ENCODE data around the gene MATR3.

The MATR3 gene

GRCh38 chr5:139374909-139375308 lies 81.4 kb downstream of the MATR3 start:
- TF ChIP-seq GATA3 (IDR thresholded peaks at IDR 0.05; ENCODE audit: low read depth, low read length), result no peak
- TF ChIP-seq GATA2 (IDR thresholded peaks at IDR 0.05; ENCODE audit: low read depth, low read length), result no peak

GRCh38 chr5:139376364-139376763 lies 82.8 kb downstream of the MATR3 start:
- TF ChIP-seq GATA2 (IDR thresholded peaks at IDR 0.05; ENCODE audit: low read depth, low read length), result no peak
- TF ChIP-seq GATA3 (IDR thresholded peaks at IDR 0.05; ENCODE audit: low read depth, low read length), result no peak

DNA sequence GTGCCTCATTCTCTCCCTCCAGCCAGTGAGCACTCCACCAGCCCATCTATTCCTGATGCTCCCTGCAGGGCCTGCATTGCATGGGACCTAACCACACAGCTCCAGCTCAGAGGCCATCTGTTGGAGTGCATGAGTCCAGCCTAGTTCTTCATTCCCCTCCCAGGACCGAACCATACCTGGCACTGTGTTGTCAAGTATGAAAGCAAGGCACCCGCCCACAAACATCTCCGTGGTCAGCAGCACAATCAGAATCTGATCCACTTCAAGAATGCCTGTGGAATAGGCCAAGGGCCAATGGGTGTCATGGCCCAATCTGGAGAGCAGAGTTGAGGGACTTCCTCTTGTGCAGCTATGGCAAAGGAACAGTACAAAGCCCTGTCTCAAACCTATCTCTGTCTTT lies 83.7 kb downstream of the MATR3 start:
- TF ChIP-seq GATA3 (IDR thresholded peaks at IDR 0.05; ENCODE audit: low read depth, low read length) (no peak), GATA2 (IDR thresholded peaks at IDR 0.05; ENCODE audit: low read depth, low read length) (no peak)

DNA sequence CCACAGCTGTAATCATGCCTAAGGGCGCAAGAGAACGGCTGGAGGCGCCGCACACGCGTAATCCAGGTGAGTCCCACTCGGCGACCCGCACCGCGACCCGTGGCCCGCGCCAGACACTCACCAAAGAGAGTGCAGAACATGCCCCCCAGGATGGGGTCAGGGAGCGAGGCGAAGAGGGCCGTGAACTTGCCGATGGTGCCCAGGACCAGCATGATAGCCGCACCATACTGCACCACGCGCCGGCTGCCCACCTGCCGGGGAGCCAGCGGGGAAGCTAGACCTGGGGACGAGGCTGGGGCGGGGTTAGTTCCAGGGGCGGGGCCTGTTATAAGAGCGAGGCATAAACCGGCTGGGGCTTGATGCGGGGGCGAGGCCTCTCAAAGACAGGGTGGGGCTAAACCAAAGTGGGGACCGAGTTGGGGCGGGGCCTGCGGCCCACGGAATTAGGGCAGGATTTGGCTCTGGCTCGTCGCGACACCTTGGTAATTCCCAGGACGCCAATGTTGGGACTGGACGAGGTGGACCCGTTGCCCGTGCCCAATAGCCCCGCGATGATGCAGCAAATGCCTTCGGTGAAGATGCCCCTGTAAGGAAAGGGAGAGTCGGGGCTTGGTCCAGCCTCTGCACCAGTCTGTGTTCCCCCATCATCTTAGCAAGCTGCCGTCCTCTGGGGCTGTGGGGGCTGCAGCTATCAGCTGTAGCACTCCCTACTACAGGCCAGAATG lies 84.7 kb downstream of the MATR3 start:
- TF ChIP-seq GATA3 (IDR thresholded peaks at IDR 0.05; ENCODE audit: low read depth, low read length) (no peak), GATA2 (IDR thresholded peaks at IDR 0.05; ENCODE audit: low read depth, low read length) (no peak)

- no peak for TF ChIP-seq GATA2 (IDR thresholded peaks at IDR 0.05; ENCODE audit: low read depth, low read length)
- TF ChIP-seq GATA3 (IDR thresholded peaks at IDR 0.05; ENCODE audit: low read depth, low read length), result no peak
Measured at GRCh38 chr5:139378941-139379361, 85.4 kb downstream of the MATR3 start.

DNA sequence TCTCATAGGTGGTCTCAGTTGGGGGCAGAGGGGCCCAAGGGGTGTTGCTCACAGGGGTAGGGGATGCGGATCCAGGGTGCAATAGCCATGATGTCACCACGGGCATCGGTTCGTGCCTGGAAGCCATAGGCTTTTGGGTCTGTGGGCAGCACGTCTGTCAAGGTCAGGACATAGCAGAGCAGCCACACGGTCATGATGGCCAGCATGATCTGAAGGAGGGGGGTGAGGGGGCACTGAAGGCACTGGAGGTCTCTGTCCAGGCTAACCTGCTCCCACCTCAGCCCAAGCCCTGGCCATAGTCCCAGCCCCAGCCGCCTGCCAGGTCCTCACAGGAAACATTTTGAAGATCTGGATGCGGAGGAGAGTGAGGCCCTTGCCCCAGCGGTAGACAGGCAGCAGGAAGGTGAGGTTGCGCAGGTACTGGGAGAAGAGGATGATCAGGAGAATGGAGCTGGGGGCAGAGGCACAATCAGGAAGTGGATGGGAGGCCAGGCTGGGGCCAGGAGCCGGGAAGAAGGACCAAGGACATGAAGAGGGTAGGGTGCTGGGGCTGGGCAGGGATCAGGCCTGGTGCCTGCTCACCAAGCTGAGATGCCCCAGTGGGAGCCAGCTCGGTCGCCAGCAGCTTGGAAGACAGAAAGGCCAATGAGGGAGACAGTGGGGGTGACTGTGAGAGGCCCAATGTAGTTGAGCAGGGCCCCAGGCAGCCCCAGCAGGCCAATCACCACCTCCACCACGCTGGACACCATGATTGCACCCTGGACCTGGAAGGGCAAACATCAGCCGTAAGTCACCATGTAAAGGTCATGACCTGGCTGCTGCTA lies 86.3 kb downstream of the MATR3 start:
- TF ChIP-seq GATA3 (IDR thresholded peaks at IDR 0.05; ENCODE audit: low read depth, low read length) (no peak), GATA2 (IDR thresholded peaks at IDR 0.05; ENCODE audit: low read depth, low read length) (no peak)
